ENCODE measurements around the gene ABCC4. TPM values are rescaled to one million over a fixed set of nuclear protein-coding genes. Genes with fewer than 3 reads are reported as not detected.

The ABCC4 gene
- total RNA-seq, 2 donors from 2014 or later, result 119 to 144 TPM

DNA sequence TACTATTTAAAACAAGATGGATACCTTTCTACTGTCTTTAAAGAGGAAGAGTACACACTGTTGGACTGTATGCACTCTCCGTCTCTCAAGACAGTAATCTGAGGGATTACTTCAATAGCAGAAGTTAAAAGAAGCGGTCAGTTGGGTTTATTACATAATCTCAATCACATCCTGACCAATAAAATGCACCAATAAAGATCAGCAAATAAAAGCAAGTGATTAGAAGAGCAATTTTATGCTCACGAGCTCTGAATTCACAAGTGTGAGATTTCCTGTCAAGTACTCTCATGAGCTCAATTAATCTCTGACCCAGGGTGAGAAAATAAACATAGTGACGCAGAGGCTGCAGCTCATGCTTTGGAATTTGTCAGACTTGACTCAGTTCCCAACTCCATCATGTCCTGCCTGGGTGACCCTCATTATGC lies 12.2 kb downstream of the ABCC4 start:
- no peaks in the 10 kb centered on the region for H3K27me3 ChIP-seq (ENCODE audit: control insufficient read depth, insufficient read depth, low read length, poor library complexity, severe bottlenecking)
- no peak overlapping the region for H3K4me3 ChIP-seq (ENCODE audit: low read length)
- Mint-ChIP-seq H3K4me3 (no peak overlapping the region), H3K27me3 (ENCODE audit: insufficient read depth) (no peaks in the 10 kb centered on the region), H3K27ac (no peak overlapping the region), H3K4me1 (peaks cover 7% of the 10 kb centered on the region), H3K36me3 (ENCODE audit: low read depth) (peaks cover 45% of the 10 kb centered on the region), H3K9me3 (no peaks in the 10 kb centered on the region)
- peaks cover 19% of the 10 kb centered on the region for H3K36me3 ChIP-seq (ENCODE audit: control insufficient read depth, insufficient read depth, low read length)
- H3K27ac ChIP-seq (ENCODE audit: low read depth, low read length), result no peak overlapping the region
- no peaks in the 10 kb centered on the region for H3K9me3 ChIP-seq (ENCODE audit: control insufficient read depth, low read length)
- peaks cover 8% of the 10 kb centered on the region for H3K4me1 ChIP-seq (ENCODE audit: control insufficient read depth, insufficient read depth, low read length)
- H3K9ac ChIP-seq (ENCODE audit: extremely low read depth, low read length, poor library complexity, severe bottlenecking), result no peak overlapping the region
- WGBS, 2 experiments (ENCODE audit: insufficient coverage in 1 of 2, insufficient read length in 1 of 2), result 95% methylated on average over 4 of the region's 4 CpGs
- TF ChIP-seq, protein P1, sequence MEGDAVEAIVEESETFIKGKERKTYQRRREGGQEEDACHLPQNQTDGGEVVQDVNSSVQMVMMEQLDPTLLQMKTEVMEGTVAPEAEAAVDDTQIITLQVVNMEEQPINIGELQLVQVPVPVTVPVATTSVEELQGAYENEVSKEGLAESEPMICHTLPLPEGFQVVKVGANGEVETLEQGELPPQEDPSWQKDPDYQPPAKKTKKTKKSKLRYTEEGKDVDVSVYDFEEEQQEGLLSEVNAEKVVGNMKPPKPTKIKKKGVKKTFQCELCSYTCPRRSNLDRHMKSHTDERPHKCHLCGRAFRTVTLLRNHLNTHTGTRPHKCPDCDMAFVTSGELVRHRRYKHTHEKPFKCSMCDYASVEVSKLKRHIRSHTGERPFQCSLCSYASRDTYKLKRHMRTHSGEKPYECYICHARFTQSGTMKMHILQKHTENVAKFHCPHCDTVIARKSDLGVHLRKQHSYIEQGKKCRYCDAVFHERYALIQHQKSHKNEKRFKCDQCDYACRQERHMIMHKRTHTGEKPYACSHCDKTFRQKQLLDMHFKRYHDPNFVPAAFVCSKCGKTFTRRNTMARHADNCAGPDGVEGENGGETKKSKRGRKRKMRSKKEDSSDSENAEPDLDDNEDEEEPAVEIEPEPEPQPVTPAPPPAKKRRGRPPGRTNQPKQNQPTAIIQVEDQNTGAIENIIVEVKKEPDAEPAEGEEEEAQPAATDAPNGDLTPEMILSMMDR (conservative IDR thresholded peaks at IDR 0.05), result no peak
- no peak for DNase-seq

GRCh38 chr13:95284436-95284835 lies 16.8 kb downstream of the ABCC4 start:
- no peak overlapping the region for H3K27ac ChIP-seq (ENCODE audit: low read depth, low read length)
- peaks cover 28% of the 10 kb centered on the region for H3K36me3 Mint-ChIP-seq (ENCODE audit: low read depth)
- no peak overlapping the region for H3K27ac Mint-ChIP-seq
- no peak overlapping the region for H3K9ac ChIP-seq (ENCODE audit: extremely low read depth, low read length, poor library complexity, severe bottlenecking)
- no peaks in the 10 kb centered on the region for H3K27me3 Mint-ChIP-seq (ENCODE audit: insufficient read depth)
- TF ChIP-seq, protein P1 (conservative IDR thresholded peaks at IDR 0.05), result no peak
- H3K4me3 ChIP-seq (ENCODE audit: low read length), result no peak overlapping the region
- H3K9me3 Mint-ChIP-seq, result no peaks in the 10 kb centered on the region
- H3K27me3 ChIP-seq (ENCODE audit: control insufficient read depth, insufficient read depth, low read length, poor library complexity, severe bottlenecking), result no peaks in the 10 kb centered on the region
- DNase-seq, result no peak
- peaks cover 15% of the 10 kb centered on the region for H3K36me3 ChIP-seq (ENCODE audit: control insufficient read depth, insufficient read depth, low read length)
- no peaks in the 10 kb centered on the region for H3K9me3 ChIP-seq (ENCODE audit: control insufficient read depth, low read length)
- H3K4me1 ChIP-seq (ENCODE audit: control insufficient read depth, insufficient read depth, low read length), result peaks cover 6% of the 10 kb centered on the region
- H3K4me1 Mint-ChIP-seq, result peaks cover 6% of the 10 kb centered on the region
- no peak overlapping the region for H3K4me3 Mint-ChIP-seq
- 94 to 100% methylated on average over 3 of the region's 4 CpGs for WGBS, 2 experiments (ENCODE audit: insufficient coverage in 1 of 2, insufficient read length in 1 of 2)

- Mint-ChIP-seq H3K27me3 (ENCODE audit: insufficient read depth) (no peaks in the 10 kb centered on the region), H3K36me3 (ENCODE audit: low read depth) (peaks cover 31% of the 10 kb centered on the region), H3K4me1 (peaks cover 40% of the 10 kb centered on the region), H3K4me3 (no peak overlapping the region), H3K9me3 (no peaks in the 10 kb centered on the region), H3K27ac (no peak overlapping the region)
- Histone ChIP-seq H3K9ac (ENCODE audit: extremely low read depth, low read length, poor library complexity, severe bottlenecking) (no peak overlapping the region), H3K4me3 (ENCODE audit: low read length) (no peak overlapping the region), H3K4me1 (ENCODE audit: control insufficient read depth, insufficient read depth, low read length) (peaks cover 11% of the 10 kb centered on the region), H3K27me3 (ENCODE audit: control insufficient read depth, insufficient read depth, low read length, poor library complexity, severe bottlenecking) (no peaks in the 10 kb centered on the region), H3K9me3 (ENCODE audit: control insufficient read depth, low read length) (no peaks in the 10 kb centered on the region), H3K27ac (ENCODE audit: low read depth, low read length) (no peak overlapping the region), H3K36me3 (ENCODE audit: control insufficient read depth, insufficient read depth, low read length) (peaks cover 10% of the 10 kb centered on the region)
- no peak for DNase-seq
- WGBS, 2 experiments (ENCODE audit: insufficient coverage in 1 of 2, insufficient read length in 1 of 2), result 94 to 97% methylated on average over 3 of the region's 3 CpGs
- TF ChIP-seq, protein P1 (conservative IDR thresholded peaks at IDR 0.05), result no peak
These were observed 22.2 kb downstream of the ABCC4 start for GRCh38 chr13:95279016-95279415.
